Fibroblast of lung (primary cell): ENCODE results near the gene SPDL1. TPM values are rescaled to one million over a fixed set of nuclear protein-coding genes. Genes with fewer than 3 reads are reported as not detected.

Source experiments
- DNase-seq, 2 donors: peaks; one replicate each; pipeline versions ENCODE4 v3.0.0 to v3.0.0-alpha.2; 2010; ENCODE audit warnings: low read depth in 2 of 2
- H2AFZ ChIP-seq: 2 replicates; pipeline ENCODE4 v1.5.1; 2012; ENCODE audit warnings: low read length, control low read depth, inconsistent platforms
- H3K27ac ChIP-seq: 2 replicates; pipeline ENCODE4 v1.5.1; 2011; ENCODE audit warnings: low read length, control low read depth; ENCODE audit not compliant: insufficient read depth
- H3K27me3 ChIP-seq: 2 replicates; pipeline ENCODE4 v1.5.1; 2011; ENCODE audit warnings: mild to moderate bottlenecking, low read length; ENCODE audit not compliant: control insufficient read depth, insufficient read depth
- H3K36me3 ChIP-seq: 2 replicates; pipeline ENCODE4 v1.5.1; 2011; ENCODE audit warnings: low read length; ENCODE audit not compliant: control insufficient read depth, insufficient read depth
- H3K4me1 ChIP-seq: 2 replicates; pipeline ENCODE4 v1.5.1; 2011; ENCODE audit warnings: low read length; ENCODE audit not compliant: control insufficient read depth, insufficient read depth; ENCODE audit errors: extremely low read depth
- H3K4me2 ChIP-seq: 2 replicates; pipeline ENCODE4 v1.5.1; 2011; ENCODE audit warnings: low read length, control low read depth; ENCODE audit not compliant: insufficient read depth; ENCODE audit errors: extremely low read depth
- H3K4me3 ChIP-seq, 4 experiments: fragments of 200-600 bp in 1 of 4; sonication (generic) in 1 of 4; replicated peaks in 1 of 4; 2 replicates each; pipeline ENCODE4 v1.5.1; 2011 to 2016; ENCODE audit warnings: low read length in 4 of 4, low read depth in 3 of 4, mild to moderate bottlenecking in 3 of 4, control low read depth in 2 of 4, inconsistent platforms in 1 of 4, mixed read lengths in 1 of 4; ENCODE audit not compliant: insufficient read depth in 1 of 4; ENCODE audit errors: control extremely low read depth in 1 of 4
- H3K79me2 ChIP-seq: 2 replicates; pipeline ENCODE4 v1.5.1; 2012; ENCODE audit warnings: mild to moderate bottlenecking, low read length, inconsistent platforms; ENCODE audit not compliant: control insufficient read depth, insufficient read depth
- H3K9ac ChIP-seq: 2 replicates; pipeline ENCODE4 v1.5.1; 2011; ENCODE audit warnings: mild to moderate bottlenecking, low read length, control low read depth; ENCODE audit not compliant: insufficient read depth
- H3K9me3 ChIP-seq: 2 replicates; pipeline ENCODE4 v1.5.1; 2012; ENCODE audit warnings: low read depth, low read length; ENCODE audit not compliant: control insufficient read depth, insufficient read depth
- H4K20me1 ChIP-seq: 2 replicates; pipeline ENCODE4 v1.5.1; 2011; ENCODE audit warnings: low read length; ENCODE audit not compliant: control insufficient read depth, insufficient read depth; ENCODE audit errors: extremely low read depth
- CTCF ChIP-seq, 2 donors: IDR thresholded peaks in 1 of 2; conservative IDR thresholded peaks in 1 of 2; 1 replicate in 1 of 2; 2 replicates in 1 of 2; pipeline ENCODE4 v1.5.1; 2011 to 2012; ENCODE audit warnings: low read length in 2 of 2, control low read depth in 1 of 2, inconsistent platforms in 1 of 2, low read depth in 1 of 2, mild to moderate bottlenecking in 1 of 2
- EZH2 ChIP-seq: IDR thresholded peaks from 2 replicates; pipeline ENCODE4 v1.5.1; 2012; ENCODE audit warnings: low read length, control low read depth, mild to moderate bottlenecking; ENCODE audit errors: missing control alignments
- polyA plus RNA-seq, 2 donors: library from polyadenylated mRNA; depleted of rRNA in 1 of 2; stranded (reverse) in 1 of 2; unstranded in 1 of 2; fragments of >200 nt; gene quantifications; 2 replicates each; pipeline ENCODE4 v1.2.1, GENCODE V29; 2011 to 2012; ENCODE audit warnings: missing spikeins in 1 of 2
- total RNA-seq: library from RNA; depleted of rRNA; stranded (reverse); fragments of >200 nt; gene quantifications from 2 replicates; pipeline ENCODE4 v1.2.1, GENCODE V29; 2014

SPDL1 gene
- total and polyA plus RNA-seq, 2 donors (not counting 1 experiment from before 2014, with no cell fraction given) = 10.9 to 24.5 TPM

- no peaks in the 10 kb centered on the region for H3K36me3 ChIP-seq
- no peaks in the 10 kb centered on the region for H3K79me2 ChIP-seq
- no peak overlapping the region for H3K4me3 ChIP-seq
- H3K27me3 ChIP-seq = no peaks in the 10 kb centered on the region
- H3K4me2 ChIP-seq = no peak overlapping the region
- H3K27ac ChIP-seq = no peak overlapping the region
- H2AFZ ChIP-seq = no peak overlapping the region
- no peaks in the 10 kb centered on the region for H3K4me1 ChIP-seq
- TF ChIP-seq EZH2 (no peak), CTCF (conservative IDR thresholded peaks at IDR 0.05 in 1 of 2, IDR thresholded peaks at IDR 0.05 in 1 of 2; ENCODE audit: low read depth in 1 of 2, low read length in 2 of 2) (no peak)
- H3K9me3 ChIP-seq = no peaks in the 10 kb centered on the region
- no peak overlapping the region for H3K9ac ChIP-seq
- no peak for DNase-seq
- no peaks in the 10 kb centered on the region for H4K20me1 ChIP-seq
These were observed 25.7 kb upstream of the SPDL1 start for GRCh38 chr5:169557838-169558237.

- no peaks in the 10 kb centered on the region for H4K20me1 ChIP-seq
- H3K27me3 ChIP-seq = no peaks in the 10 kb centered on the region
- H3K4me2 ChIP-seq = no peak overlapping the region
- no peaks in the 10 kb centered on the region for H3K36me3 ChIP-seq
- no peaks in the 10 kb centered on the region for H3K9me3 ChIP-seq
- peak in 1 of 2 donors; percentile 68 for DNase-seq
- H3K79me2 ChIP-seq = no peaks in the 10 kb centered on the region
- H2AFZ ChIP-seq = no peak overlapping the region
- TF ChIP-seq EZH2 (no peak), CTCF (conservative IDR thresholded peaks at IDR 0.05 in 1 of 2, IDR thresholded peaks at IDR 0.05 in 1 of 2; ENCODE audit: low read depth in 1 of 2, low read length in 2 of 2) (no peak)
- no peak overlapping the region for H3K4me3 ChIP-seq
- H3K9ac ChIP-seq = no peak overlapping the region
- no peaks in the 10 kb centered on the region for H3K4me1 ChIP-seq
- no peak overlapping the region for H3K27ac ChIP-seq
These were observed 21.7 kb upstream of the SPDL1 start for GRCh38 chr5:169561893-169562292.

GRCh38 chr5:169563369-169563768 lies 20.2 kb upstream of the SPDL1 start:
- no peak overlapping the region for H3K27ac ChIP-seq
- H3K4me2 ChIP-seq = no peak overlapping the region
- no peaks in the 10 kb centered on the region for H3K27me3 ChIP-seq
- no peak overlapping the region for H3K4me3 ChIP-seq
- H3K4me1 ChIP-seq = no peaks in the 10 kb centered on the region
- H3K9ac ChIP-seq = no peak overlapping the region
- no peak for TF ChIP-seq CTCF (conservative IDR thresholded peaks at IDR 0.05 in 1 of 2, IDR thresholded peaks at IDR 0.05 in 1 of 2; ENCODE audit: low read depth in 1 of 2, low read length in 2 of 2)
- TF ChIP-seq EZH2 = no peak
- DNase-seq = peak in 1 of 2 donors; percentile 14
- no peaks in the 10 kb centered on the region for H4K20me1 ChIP-seq
- H3K36me3 ChIP-seq = no peaks in the 10 kb centered on the region
- no peak overlapping the region for H2AFZ ChIP-seq
- H3K9me3 ChIP-seq = no peaks in the 10 kb centered on the region
- no peaks in the 10 kb centered on the region for H3K79me2 ChIP-seq
